Lower lobe of right lung (tissue), 2 donors: ENCODE results near the gene METAP1D. TPM values are rescaled to one million over a fixed set of nuclear protein-coding genes. Genes with fewer than 3 reads are reported as not detected.
"Not testable (repeated sequence)": the region's sequence is repeated elsewhere in the genome, so short reads cannot be mapped to it uniquely, and the experiment has no call there.

Source experiments
- ATAC-seq, 2 donors: fragments of 200-7000 bp; cut with Tn5 transposase; one replicate each; pipeline ENCODE4 v1.9.1; 2020 to 2022; ENCODE audit warnings: mild to moderate bottlenecking in 2 of 2, moderate library complexity in 2 of 2
- DNase-seq: peaks from one replicate; pipeline ENCODE4 v3.0.0-alpha.2; 2020
- H3K27ac ChIP-seq: fragments of 200-600 bp; one replicate; pipeline ENCODE4 v1.8.0; 2022
- H3K27me3 ChIP-seq: fragments of 200-600 bp; one replicate; pipeline ENCODE4 v1.8.0; 2022; ENCODE audit warnings: low read depth
- H3K36me3 ChIP-seq: fragments of 200-600 bp; one replicate; pipeline ENCODE4 v1.8.0; 2022; ENCODE audit warnings: mild to moderate bottlenecking
- H3K4me1 ChIP-seq: fragments of 200-600 bp; one replicate; pipeline ENCODE4 v1.8.0; 2022
- H3K4me3 ChIP-seq: fragments of 200-600 bp; one replicate; pipeline ENCODE4 v1.8.0; 2022; ENCODE audit warnings: mild to moderate bottlenecking
- H3K9me3 ChIP-seq: fragments of 200-600 bp; one replicate; pipeline ENCODE4 v1.8.0; 2022
- intact Hi-C: fragments of 100-400 bp; cut with DNase I; formaldehyde crosslinking; loops from one replicate; pipeline ENCODE4 v1.11.0; 2022
- total RNA-seq: library from RNA; stranded (reverse); fragmentation: NEBNext Ultra II Directional; extraction: Animal tissue kit (Norgen Biotek cat#: 25700); gene quantifications from one replicate; pipeline ENCODE4 v1.2.1, GENCODE V29; 2021
- TF ChIP-seq, protein P1 (sequence below): fragments of 200-600 bp; IDR thresholded peaks from one replicate; pipeline ENCODE4 v1.8.0; 2022; ENCODE audit warnings: antibody characterized with exemption, mild to moderate bottlenecking
- donor health status: DM: no; HTN: yes; CAD: no; lungs with severe emphysema.

METAP1D gene
- total RNA-seq, 1 donor from 2014 or later: 3.8 TPM

DNA sequence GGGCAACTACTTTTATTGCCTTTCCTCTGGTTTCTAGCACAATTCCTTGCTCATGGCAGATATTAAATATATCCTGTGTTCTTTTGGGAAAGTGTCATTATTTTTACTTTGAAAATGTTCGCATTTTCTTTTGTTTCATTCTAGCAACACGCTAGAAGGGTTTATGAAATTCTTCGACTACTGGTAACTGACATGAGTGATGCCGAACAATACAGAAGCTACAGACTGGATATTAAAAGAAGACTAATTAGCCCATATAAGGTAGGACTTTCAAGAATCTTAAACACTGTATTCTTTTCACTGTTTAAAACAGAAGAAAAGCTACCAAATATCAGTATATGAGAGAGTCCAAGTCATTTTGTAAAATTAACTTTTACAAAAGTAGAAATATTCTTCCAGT is 20.6 kb upstream of the METAP1D start:
- Histone ChIP-seq H3K9me3 (no peaks in the 10 kb centered on the region), H3K4me1 (no peaks in the 10 kb centered on the region), H3K27me3 (no peaks in the 10 kb centered on the region)

DNA sequence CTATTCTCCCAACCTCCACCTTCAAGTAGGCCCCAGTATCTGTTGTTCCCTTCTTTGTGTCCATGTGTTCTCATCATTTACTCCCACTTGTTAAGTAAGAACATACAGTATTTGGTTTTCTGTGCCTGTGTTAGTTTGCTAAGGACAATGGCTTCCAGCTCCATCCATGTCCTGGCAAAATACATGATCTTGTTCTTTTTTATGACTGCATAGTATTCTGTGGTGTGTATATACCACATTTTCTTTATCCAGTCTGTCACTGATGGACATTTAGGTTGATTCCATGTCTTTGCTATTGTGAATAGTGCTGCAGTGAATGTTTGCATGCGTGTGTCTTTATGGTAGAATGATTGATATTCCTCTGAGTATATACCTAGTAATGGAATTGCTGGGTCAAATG is 15.8 kb upstream of the METAP1D start:
- ATAC-seq, H3K4me3 ChIP-seq, H3K27ac ChIP-seq, DNase-seq, H3K27me3 ChIP-seq, intact Hi-C loops, H3K4me1 ChIP-seq, H3K9me3 ChIP-seq: not testable (repeated sequence)
- peaks cover 35% of the 10 kb centered on the region for H3K36me3 ChIP-seq

More for the DNA sequence above, 20.6 kb upstream of the METAP1D start:
- TF ChIP-seq, protein P1, sequence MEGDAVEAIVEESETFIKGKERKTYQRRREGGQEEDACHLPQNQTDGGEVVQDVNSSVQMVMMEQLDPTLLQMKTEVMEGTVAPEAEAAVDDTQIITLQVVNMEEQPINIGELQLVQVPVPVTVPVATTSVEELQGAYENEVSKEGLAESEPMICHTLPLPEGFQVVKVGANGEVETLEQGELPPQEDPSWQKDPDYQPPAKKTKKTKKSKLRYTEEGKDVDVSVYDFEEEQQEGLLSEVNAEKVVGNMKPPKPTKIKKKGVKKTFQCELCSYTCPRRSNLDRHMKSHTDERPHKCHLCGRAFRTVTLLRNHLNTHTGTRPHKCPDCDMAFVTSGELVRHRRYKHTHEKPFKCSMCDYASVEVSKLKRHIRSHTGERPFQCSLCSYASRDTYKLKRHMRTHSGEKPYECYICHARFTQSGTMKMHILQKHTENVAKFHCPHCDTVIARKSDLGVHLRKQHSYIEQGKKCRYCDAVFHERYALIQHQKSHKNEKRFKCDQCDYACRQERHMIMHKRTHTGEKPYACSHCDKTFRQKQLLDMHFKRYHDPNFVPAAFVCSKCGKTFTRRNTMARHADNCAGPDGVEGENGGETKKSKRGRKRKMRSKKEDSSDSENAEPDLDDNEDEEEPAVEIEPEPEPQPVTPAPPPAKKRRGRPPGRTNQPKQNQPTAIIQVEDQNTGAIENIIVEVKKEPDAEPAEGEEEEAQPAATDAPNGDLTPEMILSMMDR: no peak
- intact Hi-C loops: no loop called here
- ATAC-seq (no peak), DNase-seq (no peak)
- no peak overlapping the region for H3K4me3 ChIP-seq
- no peak overlapping the region for H3K27ac ChIP-seq
- peaks cover 62% of the 10 kb centered on the region for H3K36me3 ChIP-seq

DNA sequence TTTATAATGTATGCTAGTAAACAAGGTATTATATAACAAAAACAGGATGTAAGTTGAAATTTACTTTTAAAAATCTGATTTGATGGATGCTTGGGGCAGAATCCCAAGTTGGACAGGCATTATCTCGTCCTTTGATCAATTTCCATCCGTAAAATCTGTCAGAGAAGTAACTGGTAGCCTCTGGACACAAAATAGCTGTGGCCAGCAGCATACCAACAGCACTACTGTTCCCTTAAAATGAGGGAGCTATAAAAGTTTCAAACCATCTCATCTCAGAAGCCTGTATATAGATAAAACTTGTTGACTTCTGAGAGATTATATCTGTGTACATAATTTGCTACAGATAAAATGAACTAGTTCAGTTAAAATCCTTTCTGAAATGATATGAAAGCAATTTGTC is 14.7 kb upstream of the METAP1D start:
- no peak overlapping the region for H3K4me3 ChIP-seq
- TF ChIP-seq, protein P1: no peak
- peaks cover 23% of the 10 kb centered on the region for H3K36me3 ChIP-seq
- intact Hi-C loops: no loop called here
- H3K27ac ChIP-seq: no peak overlapping the region
- peaks cover 7% of the 10 kb centered on the region for H3K27me3 ChIP-seq
- no peak for ATAC-seq
- no peak for DNase-seq
- H3K9me3 ChIP-seq: no peaks in the 10 kb centered on the region
- no peaks in the 10 kb centered on the region for H3K4me1 ChIP-seq

DNA sequence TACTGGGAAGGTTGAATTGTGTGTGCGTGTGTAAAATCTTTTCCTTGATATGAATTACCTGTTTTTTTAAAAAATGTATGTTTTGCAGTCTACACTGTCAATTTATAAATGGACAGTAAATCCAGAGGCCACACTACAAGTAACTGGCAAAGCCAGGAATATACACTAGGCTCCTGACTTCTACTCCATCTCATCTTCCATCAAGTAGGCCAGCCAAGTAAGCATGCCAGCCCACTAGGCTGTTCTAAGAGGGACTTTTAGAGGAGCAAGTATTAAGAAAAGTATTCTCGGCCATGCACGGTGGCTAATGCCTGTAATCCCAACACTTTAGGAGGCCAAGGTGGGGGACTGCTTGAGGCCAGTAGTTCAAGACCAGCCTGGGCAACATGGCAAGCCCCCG is 13.0 kb upstream of the METAP1D start:
- intact Hi-C loops: no loop called here
- H3K27me3 ChIP-seq: peaks cover 7% of the 10 kb centered on the region
- TF ChIP-seq, protein P1: no peak
- ATAC-seq (no peak), DNase-seq (no peak)
- no peaks in the 10 kb centered on the region for H3K9me3 ChIP-seq
- H3K4me1 ChIP-seq: no peaks in the 10 kb centered on the region
- H3K27ac ChIP-seq: no peak overlapping the region
- no peak overlapping the region for H3K4me3 ChIP-seq
- peaks cover 8% of the 10 kb centered on the region for H3K36me3 ChIP-seq

DNA sequence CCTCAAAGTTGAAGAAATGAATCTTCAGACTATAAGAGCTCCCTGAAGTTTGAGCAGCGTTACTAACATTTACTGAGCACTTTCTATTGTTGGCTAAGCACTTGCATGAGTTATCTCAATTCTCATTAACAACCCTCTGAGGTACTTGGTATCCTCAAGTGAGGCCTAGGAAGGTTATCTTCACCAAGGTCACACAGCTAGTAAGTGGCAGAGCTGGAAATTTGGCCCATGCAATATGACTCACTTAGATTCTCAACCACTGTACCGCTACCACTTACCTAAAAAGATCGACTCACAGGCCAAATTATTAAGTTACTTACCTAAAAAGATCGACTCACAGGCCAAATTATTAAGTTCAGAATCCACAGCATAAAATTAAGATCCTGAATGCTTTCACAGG is 8.7 kb upstream of the METAP1D start:
- ATAC-seq (peak; percentile 89 to 95), DNase-seq (no peak)
- intact Hi-C loops: no loop called here
- H3K4me1 ChIP-seq: no peaks in the 10 kb centered on the region
- TF ChIP-seq, protein P1: no peak
- H3K36me3 ChIP-seq: no peaks in the 10 kb centered on the region
- no peak overlapping the region for H3K4me3 ChIP-seq
- no peak overlapping the region for H3K27ac ChIP-seq
- H3K27me3 ChIP-seq: peaks cover 20% of the 10 kb centered on the region
- H3K9me3 ChIP-seq: no peaks in the 10 kb centered on the region

DNA sequence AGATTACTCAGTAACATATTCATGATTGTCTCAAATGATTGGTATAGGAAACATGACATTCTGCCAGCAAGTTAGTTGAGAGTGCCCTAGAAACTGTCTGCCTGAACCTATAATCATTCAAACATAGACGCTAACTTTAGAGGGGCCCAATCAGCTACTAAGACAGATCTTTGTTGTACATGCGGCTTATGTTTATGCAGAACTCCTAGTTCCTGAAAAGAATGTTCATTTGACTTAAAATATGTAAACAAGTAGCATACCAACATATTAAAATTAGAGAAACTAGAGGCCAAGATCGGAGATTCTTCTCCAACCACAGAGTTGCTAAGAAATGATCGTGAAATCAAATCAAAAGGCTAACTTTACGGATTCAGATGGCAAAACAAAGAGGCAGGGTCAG is 4.2 kb upstream of the METAP1D start:
- ATAC-seq (no peak), DNase-seq (no peak)
- Histone ChIP-seq H3K9me3 (no peaks in the 10 kb centered on the region), H3K4me3 (no peak overlapping the region), H3K4me1 (peaks cover 6% of the 10 kb centered on the region), H3K36me3 (no peaks in the 10 kb centered on the region), H3K27me3 (peaks cover 20% of the 10 kb centered on the region), H3K27ac (no peak overlapping the region)
- intact Hi-C loops: no loop called here
- TF ChIP-seq, protein P1: no peak
